Activated CD4-positive, alpha-beta T cell treated with anti-CD3 and anti-CD28 coated beads for 48 hours (primary cell): ENCODE measurements around the gene TCAIM.
A peak's percentile ranks its signal among the peaks of the same experiment; 100 is the strongest.
"Not testable (repeated sequence)": the region's sequence is repeated elsewhere in the genome, so short reads cannot be mapped to it uniquely, and the experiment has no call there.

Source experiments
- DNase-seq: peaks from one replicate; pipeline ENCODE4 v3.0.0-alpha.2; 2020

The TCAIM gene

DNA sequence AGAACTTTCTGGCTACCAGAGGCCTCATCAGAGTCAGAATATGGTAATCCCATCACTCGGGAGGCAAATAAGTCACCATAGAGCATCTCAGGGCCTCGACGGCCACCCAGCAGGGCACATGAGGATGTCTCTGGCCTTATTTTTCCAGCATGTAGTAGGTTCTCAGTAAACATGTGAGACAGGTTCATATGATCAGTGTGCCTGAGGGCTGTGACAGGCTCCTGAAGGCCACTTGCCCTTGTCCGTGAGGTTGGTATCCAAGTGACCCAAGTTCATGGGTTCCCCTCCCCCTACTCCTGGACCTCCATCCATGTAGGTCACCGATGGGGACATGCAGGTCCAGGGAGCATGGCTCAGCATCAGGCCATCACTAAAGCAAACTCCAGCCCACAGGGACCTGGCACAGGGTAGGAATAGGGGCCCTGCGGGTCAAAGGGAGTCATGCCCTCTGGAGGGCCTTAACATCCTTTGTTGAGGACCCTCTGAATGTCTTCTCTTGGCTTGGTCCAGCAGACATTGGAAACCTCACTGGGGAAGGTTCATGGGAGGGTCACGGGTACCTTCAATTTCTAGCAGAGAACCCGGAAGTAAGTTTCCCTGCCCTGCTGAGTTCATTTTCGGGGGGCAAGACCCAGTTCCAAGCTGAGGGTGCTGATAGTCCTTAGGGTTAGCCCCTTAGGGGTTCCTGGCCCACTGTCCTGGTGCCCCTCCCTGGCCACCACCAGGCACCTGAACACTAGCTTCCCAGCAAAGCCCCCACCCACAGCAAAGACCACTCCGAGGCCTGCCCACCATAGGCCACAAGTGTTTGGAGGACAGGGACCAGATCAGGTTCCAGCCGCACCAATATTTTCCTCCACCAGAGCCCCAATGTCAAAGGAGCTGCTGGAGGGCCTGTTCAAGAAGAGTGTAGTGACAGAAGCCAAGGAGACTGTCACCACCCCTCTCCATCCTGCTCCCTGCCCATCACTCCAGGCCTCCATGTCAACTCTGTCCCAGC lies 77.8 kb downstream of the TCAIM start:
- no peak for DNase-seq

DNA sequence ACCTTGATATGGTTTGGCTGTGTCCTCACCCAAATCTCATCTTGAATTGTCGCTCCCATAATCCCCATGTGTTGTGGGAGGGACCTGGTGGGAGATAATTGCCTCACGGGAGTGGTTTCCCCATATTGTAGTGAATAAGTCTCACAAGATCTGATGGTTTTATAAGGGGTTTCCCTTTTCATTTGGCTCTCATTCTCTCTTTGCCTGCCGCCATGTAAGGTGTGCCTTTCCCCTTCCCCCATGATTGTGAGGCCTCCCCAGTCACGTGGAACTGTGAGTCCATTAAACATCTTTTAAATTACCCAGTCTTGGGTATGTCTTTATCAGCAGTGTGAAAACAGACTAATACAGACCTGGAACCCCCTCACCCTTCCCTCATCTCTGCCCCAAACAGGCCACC lies 79.6 kb downstream of the TCAIM start:
- DNase-seq, result not testable (repeated sequence)

DNA sequence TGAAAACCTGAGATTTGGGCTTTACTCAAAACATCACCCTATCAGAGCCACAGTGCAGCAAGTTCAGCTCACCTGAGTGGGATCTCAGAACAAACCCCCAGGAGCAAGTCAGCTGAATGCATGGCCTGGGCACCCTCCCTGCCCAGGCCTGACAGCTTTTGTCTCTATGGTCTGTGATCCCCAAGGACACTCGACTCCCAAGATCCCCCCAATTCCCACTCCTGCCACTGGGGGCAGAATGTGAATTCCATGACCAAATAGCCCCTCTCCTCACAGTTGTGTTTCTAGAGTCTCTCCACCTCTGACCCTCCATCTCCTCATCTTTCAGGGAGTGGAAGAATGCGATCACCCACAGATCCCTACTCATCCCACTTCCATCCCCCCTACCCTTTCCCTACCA lies 80.0 kb downstream of the TCAIM start:
- DNase-seq, result no peak

DNA sequence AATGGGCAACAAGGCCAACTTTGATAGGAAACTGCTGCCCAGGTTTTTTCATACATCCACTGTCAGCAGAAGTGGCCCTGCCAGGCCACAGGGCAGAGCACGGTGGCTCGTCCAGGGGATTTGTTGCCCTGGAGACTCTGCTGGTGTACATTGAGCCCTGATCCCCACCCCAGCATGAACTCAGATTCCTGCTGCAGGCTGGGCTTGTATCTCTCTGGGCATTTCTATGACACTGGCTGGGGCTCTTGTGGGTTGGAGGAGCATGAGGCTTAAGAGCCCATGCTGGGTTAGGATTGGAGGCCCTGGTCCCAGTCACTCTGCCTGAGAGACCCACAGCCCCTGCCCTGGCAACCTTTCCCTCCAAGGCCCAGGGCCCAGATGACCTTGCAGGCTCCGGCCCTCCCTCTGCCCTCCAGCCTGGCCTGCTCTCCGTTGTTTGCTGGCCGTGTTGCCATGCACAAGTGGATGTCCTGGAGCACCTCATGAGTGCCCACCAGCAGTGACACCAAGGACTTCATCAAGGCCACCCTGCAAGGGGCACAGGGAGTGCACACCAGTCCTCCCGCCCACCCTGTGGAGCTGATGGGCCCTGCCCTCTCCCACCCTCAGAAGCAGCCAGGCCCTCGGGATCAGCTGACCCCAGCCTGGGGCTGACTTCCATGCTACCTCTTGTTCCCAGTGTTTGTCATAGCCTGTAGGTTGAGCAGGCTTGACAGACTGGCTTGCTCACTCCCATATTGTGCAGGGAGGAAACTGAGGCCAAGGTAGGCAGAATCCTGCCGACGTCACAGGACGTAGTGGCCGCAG lies 80.8 kb downstream of the TCAIM start:
- no peak for DNase-seq

DNA sequence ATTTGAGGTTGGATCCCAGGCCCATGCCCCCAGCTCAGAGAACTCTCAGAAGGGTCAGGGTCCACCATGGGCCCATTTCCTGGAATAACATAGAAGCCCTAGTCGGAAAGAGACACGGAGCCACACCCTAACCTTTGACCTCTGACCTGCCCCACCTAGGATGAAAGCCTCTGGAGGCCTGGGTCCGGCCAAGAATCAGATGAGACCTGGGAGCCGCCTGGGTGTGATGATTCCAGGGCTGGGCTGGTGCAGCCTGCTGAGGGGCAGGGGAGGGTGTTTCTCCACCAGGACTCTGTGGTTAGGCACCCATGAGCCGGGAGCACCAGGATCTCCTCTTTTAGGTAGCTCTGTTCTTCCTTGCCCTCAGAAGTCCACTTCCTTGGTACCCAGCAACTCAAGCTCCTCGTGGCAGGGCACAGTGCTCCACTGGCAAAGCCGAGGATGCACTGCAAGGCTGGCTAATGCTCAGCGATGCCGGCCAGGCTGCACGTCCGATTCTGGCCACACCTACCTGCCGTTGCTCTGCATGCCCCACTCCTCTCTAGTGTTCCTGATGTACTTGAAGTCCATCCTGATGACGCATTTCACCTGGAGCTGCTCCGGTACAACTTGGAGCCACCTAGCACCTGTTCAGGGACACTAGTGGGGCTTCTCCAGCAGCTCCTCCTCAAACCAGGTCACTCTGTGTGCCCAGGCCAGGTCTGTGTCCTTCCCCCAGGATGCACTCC lies 81.5 kb downstream of the TCAIM start:
- DNase-seq, result no peak

DNA sequence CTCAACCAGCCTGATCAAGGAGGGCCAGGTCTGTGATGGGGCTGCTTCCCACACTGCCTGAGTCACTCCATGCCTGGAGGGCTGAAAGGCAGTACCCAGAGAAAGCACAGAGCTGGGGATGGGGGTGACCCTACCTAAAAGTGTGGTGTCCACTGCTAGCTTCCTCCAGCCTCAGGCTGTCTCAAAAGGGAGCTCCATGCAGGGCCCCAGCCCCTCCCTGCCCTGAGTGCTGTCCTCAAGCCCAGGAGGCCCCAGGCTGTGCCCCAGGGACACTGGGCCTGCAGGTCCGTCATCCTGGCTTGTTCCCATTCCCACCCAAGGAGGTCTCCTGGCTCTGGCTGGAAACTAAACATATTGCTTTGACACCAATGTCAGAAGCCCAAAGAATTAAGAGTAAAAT lies 82.1 kb downstream of the TCAIM start:
- no peak for DNase-seq

DNA sequence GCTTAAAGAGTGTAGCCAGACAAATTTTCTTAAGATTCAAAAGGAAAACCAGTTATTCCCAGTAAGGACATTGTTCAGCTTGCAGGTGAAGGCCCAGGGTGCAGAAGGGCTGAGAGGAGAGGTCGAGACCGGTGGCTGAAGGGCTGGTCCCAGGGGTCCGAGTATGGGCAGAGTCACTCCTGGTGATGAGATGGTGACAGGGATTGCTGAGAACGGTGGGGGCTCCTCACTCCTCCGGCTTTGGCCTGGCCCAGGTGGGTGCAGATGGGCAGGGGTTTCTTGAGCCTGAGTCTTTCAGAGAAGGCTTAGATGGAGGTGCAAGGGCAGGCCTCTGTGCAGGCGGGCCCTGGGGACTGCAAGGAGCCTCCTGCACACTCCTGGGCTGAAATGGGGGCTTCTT lies 82.7 kb downstream of the TCAIM start:
- DNase-seq, result no peak

DNA sequence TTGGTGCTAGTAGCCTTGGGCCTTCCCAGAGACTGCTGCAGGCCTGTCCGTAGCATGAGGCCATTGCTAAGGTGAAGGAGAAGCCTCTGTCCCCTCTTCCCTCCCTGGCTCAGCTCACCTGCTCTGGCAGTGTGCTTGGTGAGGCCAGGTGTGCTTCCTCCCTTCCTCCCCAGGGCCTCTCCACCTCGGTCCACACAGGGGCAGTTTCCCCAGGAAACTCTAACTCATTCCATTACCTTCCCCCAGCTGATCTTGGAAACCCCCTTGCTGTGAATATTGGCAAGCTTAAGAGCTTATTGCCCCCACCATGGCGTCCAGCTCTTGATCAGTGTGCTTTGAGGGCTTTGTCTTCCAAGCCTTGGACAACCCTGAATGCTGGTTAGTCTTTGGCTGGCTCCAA lies 86.2 kb downstream of the TCAIM start:
- no peak for DNase-seq

DNA sequence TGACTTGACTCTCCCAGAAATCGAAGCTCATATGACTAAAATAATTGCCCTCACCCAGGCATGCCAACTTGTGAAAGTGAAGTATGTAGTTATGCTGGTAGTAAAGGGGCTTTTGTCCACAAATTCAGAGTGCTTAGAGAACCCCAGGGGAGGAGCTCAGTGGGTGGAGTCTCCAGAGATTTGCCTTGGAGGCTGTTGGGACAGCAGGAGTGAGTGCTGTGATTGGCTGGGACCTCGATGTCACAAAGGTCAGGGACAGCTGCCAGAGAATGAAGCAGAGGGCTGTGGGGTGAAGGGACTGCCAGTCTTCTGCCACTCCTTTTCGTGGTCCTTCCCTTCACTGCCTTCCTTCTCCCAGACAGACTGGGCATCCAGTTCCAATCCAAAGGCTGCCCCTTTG lies 89.1 kb downstream of the TCAIM start:
- no peak for DNase-seq

DNA sequence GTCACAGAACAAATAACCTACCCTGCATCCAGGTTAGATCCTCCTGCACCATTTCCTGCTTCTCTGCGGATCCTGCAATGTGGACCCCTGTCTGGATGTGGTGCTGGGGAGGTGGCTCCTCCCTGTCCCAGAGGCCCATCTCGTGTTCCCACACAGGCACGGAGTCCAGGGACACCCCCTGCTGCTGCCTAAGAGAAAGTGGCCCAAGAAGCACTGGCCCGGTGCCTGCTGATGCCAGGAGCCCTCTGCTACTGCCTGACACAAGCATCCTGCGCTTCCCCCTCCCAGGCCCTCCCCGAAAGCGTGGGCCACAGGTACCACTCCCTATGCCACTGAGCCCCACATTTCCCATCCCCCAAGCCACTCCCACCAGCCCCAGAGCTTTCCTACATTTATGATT lies 90.3 kb downstream of the TCAIM start:
- no peak for DNase-seq

DNA sequence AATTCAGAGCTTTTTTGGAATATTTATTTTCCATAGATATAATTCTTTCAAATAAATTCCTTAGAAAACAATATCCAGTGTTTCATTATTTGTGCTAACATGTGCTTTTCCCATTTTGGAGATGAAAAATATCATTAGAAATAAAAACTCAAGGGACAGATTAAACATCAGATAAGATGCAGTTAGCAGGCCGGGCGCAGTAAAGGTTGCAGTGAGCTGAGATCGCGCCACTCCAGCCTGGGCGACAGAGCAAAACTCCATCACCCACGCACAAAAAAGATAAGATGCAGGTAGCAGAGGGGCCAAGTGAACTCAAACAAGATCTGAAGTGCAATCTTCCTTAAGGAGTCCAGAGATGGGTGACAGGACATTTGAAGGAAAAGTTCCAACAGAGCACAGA lies 90.9 kb downstream of the TCAIM start:
- no peak for DNase-seq

DNA sequence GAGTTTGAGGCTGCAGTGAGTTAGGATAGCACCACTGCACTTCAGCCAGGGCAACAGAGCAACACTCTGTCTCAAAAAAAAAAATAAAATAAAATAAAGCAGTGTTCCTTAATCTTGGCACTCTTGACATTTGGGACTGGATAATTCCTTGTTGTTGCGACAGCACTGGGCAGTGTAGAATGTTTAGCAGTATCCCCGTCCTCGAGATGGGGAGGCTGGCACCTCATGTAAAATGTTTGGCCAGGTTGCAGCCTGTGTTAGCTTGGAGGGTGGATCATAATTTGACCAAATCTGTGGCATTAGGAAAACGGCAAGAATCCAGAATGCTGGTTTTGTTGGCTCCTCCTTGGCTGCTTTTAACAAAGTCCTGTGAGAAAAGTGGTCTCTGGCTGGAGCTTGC lies 91.9 kb downstream of the TCAIM start:
- no peak for DNase-seq

DNA sequence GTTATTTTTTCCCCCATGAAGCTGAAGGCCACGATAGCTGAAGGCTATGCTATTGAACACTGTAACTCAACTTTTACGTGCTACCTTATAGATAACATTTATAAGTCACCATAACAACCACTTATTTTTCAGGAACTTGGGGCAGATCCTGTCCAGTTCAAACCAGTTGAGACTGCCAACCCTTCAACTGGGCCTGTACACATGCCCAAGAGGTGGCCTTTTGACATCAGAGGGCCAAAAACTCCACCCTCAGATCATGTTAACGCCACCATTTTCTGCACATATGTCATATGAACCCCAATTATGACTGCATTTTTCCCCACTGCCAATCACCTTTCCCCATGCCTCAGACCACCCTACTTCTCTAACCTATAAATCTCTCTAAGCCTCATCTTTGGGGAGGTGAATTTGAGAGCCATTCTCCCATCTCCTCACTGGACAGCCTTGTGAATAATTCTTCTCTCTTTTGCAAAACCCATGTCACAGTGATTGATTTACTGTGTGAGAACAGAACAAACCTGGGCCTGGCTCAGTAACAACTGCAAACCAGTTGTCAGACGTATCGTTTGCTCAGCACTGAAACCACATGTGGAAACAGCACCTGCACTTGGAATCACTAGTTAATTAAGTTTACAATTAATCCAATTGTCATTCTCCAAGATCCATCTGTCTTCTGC lies 96.4 kb downstream of the TCAIM start:
- no peak for DNase-seq

DNA sequence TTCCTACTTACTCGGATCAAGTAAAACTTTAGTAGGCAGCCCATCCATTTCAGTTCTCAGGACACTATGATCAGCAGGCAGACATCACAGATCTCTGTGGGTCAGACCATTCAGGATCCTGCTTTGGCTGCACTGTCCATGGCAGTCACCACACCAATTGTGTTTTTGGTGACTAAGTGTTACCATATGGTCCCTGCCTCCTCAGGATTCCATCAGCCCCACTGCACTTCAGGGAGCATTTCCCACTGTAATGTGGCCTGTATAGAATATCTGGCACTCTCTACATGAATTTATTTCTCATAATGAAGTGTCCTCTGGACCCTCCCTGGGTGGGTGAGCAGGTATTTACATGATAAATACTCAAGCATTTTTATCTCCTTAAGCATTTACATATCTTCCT lies 97.6 kb downstream of the TCAIM start:
- no peak for DNase-seq

DNA sequence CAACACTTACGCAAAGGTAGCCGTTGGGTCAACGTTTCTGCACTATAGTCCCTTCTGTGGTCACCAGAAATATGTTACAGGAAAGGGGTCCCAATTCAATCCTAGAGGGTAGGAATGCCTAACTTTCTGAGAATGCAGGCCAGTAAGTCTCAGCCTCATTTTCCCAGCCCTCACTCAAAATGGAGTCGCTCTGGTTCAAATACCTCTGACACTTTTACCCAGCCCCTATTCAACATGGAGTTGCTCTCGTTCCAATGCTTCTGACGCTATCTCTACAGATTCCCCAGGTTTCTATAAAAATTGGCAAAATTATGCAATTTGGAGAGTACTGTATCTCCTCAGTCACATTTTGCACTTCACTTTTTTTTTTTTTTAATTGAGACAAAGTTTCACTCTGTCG lies 99.2 kb downstream of the TCAIM start:
- no peak for DNase-seq

DNA sequence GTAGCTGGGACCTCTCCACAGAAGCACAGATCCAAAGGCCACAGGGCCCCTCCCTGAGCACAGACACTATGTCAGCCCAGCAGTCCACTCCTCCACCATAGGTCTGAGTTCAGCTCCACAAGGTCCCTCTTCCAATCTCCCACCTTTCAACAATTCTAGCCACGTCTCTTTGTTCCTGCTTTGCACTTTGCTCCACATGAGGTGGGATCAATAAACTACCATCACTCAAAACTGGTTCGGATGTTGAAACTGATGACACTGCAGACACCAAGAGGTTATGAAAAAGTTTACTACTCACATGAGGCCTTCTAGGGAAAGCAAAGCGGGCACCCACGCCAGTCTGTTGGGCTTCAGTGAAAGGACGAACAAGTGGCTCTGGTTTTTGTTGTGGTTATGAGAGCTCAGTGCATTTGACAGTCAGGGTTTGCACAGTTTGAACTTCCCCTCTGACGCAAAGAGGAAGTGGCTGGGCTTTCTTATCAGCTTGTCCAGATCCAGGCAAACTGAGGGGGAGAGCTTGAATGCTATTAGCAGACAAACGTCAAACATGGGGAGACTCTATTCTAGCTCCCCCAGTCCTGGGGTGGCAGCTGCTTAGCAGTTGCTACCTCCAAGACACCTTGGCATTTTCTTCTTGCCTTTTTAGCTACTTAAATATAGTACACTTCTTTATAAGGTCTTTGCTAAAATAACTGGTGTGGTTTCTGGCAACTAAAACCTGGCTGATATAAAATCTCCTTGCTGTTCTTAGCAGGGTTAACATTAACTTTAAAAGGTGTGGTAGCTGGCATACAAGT lies 101.1 kb downstream of the TCAIM start:
- peak; percentile 84 for DNase-seq

DNA sequence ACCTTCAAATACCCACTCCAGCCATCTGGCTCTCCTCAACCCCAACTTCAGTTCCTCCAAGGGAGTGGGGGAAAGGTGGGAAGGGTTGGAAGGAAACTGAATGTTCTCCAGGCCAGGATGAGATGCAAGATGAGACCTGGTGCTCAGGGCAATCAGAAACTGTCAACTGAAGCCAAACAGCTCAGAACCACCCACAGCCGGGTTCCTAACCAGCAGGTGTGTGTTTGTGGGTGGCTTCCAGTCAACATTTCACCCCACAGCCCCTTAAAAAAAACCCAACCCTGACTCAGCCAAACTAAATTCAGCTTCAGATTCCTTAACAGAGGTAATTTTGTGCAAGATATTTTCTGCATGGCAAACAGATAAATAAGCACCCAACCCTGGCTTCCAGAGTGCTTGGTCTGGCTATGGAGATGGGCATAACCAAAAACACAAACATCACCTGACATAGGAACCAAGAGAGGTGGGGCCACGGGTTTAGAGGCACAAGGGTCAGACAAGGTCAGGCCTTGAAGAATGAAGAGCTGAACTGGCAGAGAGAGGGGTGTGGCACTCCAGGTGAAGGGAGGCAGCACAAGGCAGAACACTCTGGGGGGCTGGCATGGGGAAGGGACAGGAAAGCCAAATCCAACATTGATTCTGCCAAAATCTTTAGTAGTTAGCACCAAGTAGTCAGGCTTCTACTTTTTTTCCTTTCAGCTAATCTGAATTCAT lies 104.2 kb downstream of the TCAIM start:
- DNase-seq, result peak; percentile 36

DNA sequence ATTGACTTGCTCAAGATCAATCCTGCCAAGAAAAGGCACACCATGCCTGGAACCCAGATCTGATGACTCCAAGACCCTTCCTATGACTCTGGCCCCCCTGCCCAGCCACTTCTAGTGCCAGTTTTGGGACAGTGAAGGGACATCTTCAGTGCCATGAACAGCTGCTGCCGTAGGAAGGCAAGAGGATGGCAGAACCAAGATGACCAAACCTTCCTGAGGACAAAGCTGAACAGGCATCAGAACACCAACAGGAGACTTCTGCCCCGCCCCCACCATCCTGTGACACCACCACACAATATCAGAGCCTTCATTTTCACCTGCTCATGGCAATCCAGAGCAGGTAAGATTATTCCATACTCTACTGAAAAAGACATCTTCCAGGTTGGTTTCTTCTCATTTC lies 105.9 kb downstream of the TCAIM start:
- DNase-seq, result no peak

DNA sequence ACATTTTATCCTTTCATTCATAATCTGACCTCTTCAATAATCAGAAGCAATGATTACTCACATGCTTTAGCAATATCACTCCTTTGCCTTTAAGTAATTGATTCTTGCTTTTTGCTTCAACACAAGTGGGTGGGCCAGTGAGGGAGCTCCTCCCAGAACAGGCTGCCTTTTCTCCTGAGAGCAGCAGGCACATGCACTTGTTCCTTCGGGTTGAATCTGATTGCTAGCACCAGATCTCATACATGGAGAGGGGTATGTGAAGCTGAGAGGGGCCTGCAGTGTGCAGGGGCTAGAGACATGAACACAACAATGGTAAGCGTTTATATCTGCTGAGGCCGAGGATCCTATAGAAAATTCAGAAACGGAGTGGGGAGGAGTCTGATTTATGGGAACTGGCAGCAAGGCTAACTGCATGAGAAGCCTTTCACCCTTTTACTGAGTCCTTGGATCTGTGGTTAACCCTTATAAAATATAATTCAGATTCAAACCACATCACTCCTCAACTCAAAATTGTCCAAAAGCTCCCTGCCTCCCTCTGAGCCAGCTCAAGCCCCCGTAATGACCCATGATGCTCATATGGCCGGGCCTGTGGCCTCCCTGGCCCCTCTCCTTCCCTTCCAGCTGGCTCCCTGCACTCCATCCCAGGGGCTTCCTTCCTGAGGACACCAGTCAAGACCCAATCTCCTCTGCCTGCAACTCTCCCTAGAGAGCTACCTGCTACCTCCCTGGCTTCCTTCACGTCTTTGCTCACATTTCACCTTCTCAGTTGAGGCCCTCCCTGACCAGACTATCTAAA lies 106.5 kb downstream of the TCAIM start:
- no peak for DNase-seq

DNA sequence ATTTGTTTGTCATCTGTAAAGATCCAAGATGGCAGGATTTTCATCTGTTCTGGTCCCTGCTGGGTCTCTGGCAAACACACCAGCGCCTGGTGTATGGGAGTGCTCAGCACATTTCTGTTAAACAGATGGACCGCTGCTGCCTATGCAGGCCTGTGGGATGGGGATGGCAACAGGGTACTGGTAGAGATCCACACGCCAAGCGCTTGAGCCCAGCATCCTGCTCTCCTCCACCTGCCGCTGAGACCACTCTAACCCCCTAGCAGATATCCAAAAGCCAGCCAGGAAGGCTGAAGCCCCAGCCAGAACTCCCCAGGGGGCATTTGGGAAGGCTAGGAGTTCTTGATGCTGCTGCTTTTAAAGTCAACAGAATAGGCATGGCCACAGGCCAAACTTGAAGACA lies 107.2 kb downstream of the TCAIM start:
- DNase-seq, result no peak
